IPS DF 19.7 (cell line): Measurements from ENCODE around the gene HEYL.
"Not testable (repeated sequence)": the region's sequence is repeated elsewhere in the genome, so short reads cannot be mapped to it uniquely, and the experiment has no call there.

Experiments
- DNase-seq: peaks from one replicate; pipeline ENCODE4 v3.0.0-alpha.2; 2013; ENCODE audit warnings: low read depth, low spot score

The HEYL gene

DNA sequence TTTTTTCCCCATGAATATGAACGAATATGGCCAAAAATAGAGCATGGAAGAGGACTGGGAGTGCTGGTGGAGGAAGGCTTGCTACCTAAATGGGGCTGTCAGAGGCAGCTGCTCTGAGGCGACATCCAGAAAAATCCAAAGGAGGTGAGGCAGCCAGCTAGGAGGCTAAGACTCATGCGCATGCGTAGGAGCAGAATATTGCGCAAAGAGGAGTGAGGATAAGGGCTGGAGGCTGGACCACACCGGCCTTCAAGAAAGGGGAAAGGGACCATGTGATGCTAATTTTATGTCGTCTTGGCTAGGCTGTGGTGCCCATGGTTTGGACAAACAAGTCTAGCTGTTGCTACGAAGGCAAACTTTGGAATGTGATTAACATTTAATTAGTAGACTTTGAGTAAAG lies 30.5 kb downstream of the HEYL start:
- no peak for DNase-seq

DNA sequence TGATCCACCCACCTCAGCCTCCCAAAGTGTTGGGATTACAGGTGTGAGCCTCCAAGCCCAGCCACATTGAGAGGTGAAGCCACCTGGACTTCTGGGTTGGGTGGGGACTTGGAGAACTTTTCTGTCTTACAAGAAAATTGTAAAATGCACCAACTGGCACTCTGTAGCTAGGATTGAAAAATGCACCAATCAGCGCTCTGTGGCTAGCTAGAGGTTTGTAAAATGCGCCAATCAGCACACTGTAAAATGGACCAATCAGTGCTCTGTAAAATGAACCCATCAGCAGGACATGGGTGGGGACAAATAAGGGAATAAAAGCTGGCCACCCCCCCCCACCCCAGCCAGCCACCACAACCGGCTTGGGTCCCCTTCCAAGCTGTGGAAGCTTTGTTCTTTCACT lies 35.8 kb downstream of the HEYL start:
- DNase-seq: not testable (repeated sequence)

DNA sequence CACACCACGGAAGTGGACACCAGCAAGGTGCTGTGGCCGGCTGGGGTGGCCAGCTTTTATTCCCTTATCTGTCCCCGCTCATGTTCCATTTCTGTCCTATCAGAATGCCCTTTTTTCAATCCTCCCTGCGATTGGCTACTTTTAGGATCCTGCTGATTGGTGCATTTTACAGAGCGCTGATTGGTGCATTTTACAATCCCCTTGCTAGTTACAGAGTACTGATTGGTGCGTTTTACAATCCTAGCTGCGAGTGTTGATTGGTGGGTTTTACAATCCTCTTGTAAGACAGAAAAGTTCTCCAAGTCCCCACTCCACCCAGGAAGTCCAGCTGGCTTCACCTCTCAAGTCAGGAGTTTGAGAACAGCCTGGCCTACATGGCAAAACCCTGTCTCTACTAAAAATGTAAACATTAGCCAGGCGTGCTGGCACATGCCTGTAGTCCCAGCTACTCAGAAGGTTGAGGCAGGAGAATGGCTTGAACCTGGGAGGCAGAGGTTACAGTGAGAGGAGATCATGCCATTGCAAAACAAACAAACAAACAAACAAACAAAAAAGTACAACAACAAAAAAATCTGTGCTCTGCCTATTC lies 37.7 kb downstream of the HEYL start:
- not testable (repeated sequence) for DNase-seq

DNA sequence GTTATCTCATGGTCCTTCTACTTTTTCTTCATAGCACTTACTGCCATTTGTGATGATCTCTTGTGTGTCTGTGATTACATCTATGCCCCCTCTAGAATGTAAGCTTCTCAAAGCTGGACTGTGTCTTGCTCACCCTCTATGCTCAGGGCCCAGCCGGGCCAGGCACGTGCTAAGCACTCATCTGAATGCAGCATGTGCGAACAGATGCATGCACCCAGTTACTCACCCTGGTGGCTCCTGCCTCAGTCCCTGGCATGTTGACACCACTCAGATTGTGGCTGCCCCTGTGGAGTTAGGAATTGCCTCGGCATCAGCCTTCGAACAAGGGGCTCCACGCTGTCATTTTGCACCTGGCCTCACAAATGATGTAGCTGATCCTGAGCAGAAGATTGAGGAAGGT lies 43.3 kb downstream of the HEYL start:
- no peak for DNase-seq

DNA sequence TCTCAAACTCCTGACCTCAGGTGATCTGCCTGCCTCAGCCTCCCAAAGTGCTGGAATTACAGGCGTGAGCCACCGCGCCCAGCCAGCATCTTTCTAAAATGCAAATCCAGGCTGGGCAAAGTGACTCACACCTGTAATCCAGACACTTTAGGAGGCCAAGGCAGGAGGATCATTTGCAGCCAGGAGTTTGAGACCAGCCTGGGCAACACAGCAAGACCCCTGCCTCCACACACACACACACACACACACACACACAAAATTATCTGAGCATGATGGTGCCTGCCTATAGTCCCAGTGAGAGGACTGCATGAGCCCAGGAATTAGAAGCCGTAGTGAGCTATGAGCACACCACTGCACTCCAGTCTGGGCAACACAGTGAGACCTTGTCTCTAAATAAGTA lies 46.1 kb downstream of the HEYL start:
- no peak for DNase-seq

DNA sequence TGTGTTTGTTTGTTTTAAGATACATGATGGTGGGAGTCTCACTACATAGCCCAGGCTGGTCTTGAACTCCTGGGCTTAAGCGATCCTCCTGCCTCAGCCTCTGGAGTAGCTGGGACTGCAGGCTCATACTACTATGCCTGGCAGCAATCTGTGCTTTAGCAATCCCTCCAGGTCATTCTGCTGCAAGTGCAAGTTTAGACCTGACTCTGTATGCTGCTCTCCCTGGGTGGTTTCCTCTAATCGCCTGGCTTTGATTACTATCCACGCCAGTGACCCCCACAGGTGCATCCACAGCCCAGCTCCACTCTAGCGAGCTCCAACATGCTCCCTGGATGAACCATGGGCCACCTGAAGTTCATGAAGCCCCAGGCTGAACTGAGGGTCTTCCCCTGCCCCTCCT lies 47.4 kb downstream of the HEYL start:
- no peak for DNase-seq

DNA sequence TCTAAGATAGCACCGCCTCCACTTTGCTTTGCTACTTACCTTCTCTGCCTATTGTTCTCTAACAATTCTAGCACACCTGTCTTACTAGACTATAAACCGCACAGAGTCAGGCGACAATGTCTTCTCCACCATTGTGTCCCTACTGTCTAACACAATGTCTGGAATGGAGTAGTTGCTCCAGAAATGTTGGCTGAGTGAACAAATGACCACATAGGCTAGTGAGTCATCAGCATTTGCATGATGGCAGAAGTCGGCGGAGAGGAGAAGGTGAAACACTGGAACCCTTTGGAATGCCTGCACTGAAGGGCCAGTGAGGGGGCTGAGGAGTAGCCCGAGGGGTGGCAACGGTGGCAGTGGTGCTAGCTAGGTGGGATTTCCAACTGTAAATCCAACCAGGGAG lies 48.9 kb downstream of the HEYL start:
- DNase-seq: no peak

DNA sequence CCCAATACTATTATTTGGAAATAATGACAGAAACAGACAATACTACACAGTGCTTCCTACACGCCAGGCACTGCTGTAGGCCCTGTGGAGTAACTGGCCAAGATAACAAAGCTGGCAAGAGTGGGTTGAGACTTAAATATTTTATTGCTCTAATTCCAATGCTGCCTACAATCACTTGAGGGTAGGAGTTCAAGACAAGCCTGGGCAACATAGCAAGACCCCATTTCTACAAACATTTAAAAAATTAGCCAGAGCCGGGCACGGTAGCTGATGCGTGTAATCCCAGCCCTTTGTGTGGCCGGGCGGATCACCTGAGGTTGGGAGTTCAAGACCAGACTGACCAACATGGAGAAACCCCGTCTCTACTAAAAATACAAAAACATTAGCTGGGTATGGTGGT lies 53.5 kb downstream of the HEYL start:
- no peak for DNase-seq

DNA sequence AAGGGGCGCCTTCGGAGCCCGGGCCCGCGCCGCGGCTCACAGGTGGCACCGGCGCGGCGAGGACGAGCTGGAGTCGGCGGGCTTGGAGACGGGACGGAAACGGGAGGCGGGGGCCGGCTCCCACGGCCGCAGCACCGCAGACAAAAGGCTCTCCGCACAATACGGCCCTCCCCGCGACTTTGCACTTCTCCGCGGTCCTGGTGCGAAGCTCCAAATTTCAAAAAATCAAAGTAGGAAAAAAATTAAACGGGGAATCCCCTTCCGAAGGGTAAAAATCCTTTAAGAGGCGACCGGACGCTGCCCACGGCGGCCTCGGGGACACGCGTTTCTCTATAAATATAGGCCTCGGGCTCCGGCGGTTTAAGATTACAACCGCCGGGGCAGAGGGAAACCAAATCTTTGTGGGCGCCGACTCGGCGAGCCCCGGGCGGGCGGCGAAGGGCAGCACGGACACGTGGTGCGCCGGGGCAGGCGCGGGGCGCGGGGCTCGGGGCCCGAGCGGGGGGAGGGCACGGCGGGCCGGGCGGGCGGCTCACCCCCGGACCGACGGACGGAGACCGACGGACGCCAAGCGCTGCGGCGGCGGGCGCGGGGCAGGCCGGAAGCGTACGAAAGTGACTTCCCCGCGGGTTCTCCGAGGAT lies 63.3 kb downstream of the HEYL start:
- no peak for DNase-seq

DNA sequence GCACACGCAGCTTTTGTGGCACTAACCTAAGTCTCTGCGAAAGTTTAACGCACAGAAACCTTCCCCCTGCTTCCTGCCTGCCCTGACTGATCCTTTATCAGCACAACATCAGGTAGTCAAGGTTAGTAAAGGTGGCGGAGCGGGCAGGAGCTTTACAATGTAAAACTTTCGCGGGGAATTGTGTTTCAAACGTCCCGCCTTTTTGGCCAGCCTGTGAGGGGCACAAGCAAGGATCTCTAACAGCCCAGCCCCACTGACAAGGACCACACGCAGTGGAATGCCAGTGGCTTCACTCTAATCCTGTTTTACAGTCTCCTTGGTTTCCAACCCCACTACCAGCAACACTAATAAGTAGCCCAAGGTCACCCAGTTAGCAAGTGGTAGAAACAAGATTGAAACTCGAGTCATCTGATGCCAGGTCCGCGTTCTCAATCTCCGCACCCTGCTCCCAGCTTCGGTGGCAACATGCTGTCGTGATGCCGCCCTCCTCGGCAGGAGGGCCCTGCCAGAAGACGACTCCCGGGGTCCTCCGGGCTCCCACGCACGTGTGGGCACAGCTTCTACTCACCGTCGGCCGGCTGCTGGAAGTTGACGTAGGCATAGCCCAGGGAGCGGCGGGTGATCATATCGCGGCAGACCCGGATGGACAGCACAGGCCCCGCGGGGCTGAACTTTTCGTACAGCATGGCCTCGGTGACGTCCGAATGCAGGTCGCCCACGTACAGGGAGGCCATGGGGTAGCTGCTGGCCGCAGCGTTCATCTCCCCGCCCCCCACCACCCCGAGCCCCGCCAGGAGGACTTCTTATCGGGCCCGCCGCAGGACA lies 64.0 kb downstream of the HEYL start:
- DNase-seq: no peak

DNA sequence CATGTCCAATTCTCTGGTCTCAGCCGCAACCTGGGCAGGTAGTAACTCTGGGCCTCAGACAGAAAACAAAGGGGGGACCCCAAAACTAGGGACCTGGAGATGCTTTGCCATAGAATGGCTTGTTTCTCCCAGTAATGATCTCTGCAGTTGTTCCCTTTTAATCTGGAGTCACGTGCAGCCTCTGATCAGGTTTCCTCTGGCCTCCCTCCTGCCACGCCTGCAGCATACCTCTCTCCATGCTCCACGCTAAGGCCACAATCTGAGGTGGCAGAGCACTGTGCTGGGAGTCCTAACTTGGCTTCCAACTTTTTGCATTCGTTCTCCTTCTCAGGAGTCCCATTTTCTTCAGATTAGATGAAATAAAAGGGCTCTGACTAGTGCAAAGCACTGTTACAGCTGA lies 64.8 kb downstream of the HEYL start:
- DNase-seq: no peak
